Right hindlimb (tissue), 1 donor: ENCODE data around the gene STOX1.
"Not testable (repeated sequence)": the region's sequence is repeated elsewhere in the genome, so short reads cannot be mapped to it uniquely, and the experiment has no call there.

Experiments used
- DNase-seq: peaks from one replicate; pipeline ENCODE4 v3.0.0-alpha.2; 2018

STOX1 gene, protein sequence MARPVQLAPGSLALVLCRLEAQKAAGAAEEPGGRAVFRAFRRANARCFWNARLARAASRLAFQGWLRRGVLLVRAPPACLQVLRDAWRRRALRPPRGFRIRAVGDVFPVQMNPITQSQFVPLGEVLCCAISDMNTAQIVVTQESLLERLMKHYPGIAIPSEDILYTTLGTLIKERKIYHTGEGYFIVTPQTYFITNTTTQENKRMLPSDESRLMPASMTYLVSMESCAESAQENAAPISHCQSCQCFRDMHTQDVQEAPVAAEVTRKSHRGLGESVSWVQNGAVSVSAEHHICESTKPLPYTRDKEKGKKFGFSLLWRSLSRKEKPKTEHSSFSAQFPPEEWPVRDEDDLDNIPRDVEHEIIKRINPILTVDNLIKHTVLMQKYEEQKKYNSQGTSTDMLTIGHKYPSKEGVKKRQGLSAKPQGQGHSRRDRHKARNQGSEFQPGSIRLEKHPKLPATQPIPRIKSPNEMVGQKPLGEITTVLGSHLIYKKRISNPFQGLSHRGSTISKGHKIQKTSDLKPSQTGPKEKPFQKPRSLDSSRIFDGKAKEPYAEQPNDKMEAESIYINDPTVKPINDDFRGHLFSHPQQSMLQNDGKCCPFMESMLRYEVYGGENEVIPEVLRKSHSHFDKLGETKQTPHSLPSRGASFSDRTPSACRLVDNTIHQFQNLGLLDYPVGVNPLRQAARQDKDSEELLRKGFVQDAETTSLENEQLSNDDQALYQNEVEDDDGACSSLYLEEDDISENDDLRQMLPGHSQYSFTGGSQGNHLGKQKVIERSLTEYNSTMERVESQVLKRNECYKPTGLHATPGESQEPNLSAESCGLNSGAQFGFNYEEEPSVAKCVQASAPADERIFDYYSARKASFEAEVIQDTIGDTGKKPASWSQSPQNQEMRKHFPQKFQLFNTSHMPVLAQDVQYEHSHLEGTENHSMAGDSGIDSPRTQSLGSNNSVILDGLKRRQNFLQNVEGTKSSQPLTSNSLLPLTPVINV

DNA sequence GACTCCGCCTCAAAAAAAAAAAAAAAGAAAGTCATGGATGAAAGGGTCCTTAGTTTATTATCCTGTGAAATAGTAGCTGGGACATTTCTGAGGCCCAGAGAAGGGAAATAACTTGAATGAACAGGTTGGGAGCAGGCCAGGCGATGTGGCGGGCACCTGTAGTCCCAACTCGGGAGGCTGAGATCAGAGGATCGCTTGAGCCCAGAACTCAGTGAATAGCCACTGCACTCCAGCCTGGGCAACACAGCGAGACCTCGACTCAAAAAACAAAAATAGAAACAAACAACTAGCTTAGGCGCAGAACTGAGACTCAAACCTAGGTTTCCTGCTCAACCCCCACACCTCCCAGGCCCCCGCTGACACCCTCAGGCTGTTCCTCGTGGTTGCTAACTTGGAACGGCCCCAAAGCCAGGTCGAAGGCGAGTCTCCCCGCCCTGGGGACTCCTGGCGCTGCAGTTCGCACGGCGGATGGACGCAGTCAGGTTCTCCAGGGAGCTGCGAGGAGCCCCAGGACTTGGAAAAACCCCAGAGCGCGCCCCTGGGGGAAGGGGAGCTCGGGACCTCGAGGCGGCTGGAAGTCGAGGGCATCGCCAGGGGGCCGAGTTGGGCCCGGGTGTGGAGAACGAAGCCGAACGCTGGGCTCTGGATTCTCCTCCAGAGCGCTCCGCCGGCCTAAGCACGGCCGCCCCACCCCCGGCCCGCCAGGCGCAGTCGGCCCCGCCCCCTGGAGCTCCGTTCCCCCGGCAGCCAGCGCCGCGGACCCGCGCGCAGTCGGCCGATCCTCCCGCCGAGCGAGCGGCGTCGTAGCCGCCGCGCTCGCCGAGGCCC lies at the start of gene STOX1:
TSS of gene STOX1 (plus strand) at position 768 of the 828 bp plus-strand sequence. CDS start 93 bp downstream, outside the sequence.
- DNase-seq: peak; percentile 85

DNA sequence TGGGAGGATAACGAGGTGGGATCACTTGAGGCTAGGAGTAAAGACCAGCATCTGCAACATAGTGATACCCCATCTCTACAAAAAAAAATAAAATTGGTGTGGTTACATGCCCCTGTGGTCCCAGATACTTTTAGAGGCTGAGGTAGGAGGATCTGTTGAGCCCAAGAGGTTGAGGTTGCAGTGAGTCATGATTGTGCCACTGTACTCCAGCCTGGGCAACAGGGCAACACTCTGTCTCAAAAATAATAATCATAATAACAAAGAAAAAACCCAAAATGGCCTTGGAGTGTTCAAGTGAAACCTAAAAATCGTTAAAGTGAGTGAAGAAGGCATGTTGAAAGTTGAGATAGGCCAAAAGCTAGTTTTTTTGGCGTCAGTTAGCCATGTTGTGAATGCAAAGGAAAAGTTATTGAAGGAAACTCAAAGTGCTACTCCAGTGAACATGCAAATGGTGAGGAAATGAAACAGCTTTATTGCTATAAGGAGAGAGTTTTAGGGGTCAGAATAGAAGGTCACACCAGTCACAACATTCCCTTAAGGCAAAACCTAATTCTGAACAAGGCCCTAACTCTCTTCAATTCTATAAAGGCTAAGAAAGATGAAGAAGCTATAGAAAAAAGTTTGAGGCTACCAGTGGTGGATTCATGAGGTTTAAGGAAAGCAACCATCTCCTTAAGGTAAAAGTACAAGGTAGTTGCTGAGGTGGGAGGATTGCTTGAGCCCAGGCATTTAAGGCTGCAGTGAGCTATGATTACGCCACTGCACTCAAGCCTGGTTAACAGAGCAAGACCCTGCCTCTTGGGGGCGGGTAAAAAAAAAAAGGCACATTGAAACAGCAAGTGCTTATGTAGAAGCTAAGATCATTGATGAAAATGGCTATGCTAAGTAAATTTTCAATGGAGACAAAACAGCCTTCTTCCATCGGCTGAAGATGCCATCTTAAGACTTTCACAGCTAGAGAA lies 45.4 kb upstream of the STOX1 start:
- no peak for DNase-seq

DNA sequence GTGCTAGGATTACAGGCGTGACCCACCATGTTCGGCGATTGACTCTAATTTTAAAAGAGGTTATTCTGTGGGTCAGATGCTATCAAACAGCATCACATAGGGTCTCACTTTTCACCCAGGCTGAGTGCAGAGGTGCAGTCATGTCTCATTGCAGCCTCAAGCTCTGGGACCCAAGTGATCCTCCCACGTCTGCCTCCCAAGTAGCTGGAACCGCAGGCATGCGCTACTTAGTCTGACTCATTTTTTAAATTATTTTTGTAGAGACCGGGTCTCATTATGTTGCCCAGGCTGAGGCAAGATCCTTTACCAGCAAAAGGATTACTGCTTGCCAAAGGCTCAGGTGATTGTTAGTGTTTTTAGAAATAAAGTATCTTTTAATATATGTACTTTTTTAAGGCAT lies 42.9 kb upstream of the STOX1 start:
- DNase-seq: no peak

DNA sequence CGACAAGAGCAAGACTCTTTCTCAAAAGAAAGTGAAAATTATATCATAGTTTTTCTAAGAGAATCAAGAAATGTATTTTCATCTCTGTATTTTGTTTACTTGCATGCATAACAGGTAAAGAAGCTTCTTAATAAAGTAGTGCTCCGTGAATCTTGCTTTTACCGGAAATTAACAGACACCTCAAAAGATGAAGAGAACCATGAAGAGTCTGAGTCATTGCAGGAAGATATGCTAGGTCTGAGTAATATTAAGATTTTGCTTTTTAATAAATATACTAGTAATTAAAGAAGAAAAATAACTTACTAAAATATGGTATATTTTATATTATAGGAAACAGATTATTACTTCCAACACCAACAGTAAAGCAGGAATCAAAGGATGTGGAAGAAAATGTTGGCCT lies 39.5 kb upstream of the STOX1 start:
- no peak for DNase-seq

DNA sequence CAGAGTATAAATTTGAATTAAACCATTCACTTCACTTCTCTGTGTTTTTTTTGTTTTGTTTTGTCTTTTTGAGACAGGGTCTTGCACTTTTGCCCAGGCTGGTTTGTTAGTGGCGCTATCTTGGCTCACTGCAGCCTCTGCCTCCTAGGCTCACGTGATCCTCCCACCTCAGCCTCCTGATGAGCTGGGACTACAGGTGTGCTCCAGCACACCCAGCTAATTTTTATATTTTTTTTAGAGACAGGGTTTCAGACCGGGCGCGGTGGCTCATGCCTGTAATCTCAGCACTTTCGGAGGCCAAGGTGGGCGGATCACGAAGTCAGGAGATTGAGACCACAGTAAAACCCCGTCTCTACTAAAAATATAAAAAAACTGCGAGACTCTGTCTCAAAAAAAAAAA lies 36.9 kb upstream of the STOX1 start:
- no peak for DNase-seq

DNA sequence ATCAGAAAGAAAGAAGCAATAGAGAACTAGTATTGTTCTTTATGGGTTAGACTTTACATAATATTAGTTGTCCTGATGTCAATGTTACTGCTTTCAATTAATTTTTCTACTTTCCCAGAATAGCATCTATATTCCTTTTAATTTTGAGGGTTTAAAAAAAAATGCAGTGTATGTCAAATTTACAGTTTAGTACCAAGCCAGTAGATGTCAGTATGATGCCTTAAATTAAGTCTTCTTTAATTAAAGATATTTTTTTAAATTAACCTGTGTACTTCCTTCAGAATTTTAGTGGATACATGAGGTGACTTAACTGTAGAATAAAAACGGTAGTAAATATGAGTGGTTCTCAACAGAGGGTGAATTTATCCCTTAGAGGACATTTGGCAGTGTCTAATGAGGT lies 35.2 kb upstream of the STOX1 start:
- DNase-seq: no peak

DNA sequence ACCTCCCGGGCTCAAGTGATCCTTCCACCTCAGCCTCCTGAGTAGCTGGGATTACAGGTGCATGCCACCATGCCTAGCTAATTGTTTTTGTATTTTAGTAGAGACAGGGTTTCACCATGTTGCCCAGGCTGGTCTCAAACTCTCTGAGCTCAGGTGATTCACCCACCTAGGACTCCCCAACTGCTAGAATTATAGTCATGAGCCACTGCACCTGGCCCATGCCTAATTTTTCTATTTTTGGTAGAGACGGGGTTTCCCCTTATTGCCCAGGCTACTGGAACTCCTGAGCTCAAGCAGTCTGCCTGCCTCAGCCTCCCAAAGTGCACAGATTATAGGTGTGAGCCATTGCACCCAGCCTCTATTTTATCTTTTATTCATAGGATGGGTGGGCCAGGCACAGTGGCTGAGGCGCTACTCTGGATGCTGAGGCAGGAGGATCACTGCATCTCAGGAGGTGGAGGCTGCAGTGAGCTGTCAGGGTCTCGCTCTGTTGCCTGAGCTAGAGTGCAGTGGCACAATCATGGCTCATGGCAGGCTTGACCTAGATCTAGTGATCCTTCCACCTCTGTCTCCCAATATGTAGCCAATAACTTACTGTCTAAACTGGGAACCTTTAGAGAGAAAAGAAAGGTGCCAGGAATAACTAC lies 31.3 kb upstream of the STOX1 start:
- DNase-seq: no peak

DNA sequence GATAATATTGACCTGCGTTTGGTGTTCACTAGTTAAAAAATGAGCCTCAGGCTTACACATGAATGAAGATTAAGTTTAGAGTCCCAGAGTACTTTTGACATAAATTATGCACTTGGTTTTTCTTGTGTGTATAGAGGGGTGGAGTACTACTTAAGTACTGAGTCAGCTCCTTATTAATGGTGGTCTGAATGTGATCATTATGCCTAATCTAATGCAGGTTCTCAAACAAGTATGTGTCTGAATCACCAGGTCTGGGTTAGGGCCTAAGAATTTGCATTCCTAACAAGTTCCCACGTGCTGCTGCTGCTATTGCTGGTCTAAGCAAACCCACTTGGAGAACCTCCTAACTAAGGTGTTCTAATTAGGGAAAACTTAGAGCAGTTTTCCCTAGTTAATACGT lies 30.7 kb upstream of the STOX1 start:
- DNase-seq: no peak

DNA sequence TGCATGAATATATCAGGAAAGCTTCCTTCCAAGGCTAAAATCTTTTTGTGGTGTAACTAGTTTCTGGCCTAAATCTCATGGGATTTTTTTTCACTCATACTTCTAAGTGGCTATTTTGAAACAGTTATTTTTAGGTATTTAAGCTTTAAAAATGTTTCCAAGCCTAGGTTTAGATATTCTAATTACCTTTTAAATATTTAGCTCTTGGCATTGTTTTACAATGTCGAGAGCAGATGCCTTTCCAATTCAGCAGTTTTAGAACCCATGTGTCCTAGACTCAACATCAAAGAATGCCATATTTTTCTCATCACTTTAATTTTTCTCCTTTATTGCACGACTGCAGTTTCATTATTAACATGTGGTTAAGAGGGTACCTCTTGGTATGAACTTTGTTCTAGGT lies 27.1 kb upstream of the STOX1 start:
- DNase-seq: no peak

DNA sequence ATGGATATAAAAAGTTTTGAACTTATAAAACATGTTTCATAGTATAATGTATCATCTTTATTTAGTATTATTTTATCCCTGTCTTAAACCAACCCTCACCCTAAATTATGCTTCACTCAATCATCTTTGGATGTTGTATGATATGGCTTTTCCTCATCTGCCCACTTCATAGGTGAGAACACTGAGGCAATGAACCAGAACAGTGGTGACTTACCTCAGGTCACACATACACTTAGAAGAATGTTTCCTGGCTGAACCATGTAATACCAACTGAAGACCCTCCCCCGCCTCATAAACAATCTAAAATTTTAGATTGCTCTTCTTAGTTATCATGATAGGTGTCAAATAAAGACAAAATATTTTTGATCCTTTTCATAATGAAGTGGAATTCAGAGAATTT lies 22.6 kb upstream of the STOX1 start:
- no peak for DNase-seq

DNA sequence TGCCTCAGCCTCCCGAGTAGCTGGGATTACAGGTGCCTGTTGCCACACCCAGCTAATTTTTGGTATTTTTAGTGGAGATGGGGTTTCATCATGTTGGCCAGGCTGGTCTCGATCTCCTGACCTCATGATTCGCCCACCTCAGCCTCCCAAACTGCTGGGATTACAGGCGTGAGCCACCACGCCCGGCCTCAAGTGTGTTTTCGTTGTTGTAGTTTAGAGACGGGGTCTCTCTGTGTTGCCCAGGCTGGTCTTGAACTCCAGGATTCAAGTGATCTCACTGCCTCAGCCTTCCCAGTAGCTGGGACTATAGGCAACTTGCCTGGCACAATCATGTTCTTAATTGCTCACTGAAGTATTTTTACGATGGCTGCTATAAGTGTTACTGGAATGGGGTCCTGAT lies 16.5 kb upstream of the STOX1 start:
- DNase-seq: not testable (repeated sequence)

DNA sequence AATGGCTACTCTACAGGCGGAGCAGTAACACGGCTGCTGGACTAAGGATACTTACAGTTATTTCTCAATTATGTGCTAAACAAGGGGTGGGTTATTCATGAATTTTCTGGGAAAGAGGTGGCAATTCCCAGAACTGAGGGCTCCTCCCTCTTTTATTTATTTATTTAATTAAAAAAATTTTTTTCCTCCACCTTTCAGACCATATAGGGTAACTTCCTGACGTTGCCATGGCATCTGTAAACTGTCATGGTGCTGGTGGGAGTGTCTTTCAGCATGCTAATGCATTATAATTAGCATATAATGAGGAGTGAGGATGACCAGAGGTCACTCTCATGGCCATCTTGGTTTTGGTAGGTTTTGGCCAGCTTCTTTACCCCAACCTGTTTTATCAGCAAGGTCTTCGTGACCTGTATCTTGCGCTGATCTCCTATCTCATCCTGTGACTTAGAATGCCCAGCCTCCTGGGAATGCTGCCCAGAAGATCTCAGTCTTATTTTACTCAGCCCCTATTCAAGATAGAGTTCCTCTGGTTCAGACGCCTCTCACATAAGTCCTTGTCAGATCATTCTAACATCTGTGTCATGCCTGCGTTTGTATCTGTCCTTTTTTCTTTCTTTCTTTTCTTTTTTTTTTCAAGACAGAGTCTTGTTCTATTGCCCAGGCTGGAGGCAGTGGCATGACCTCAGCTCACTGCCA lies 15.9 kb upstream of the STOX1 start:
- no peak for DNase-seq

DNA sequence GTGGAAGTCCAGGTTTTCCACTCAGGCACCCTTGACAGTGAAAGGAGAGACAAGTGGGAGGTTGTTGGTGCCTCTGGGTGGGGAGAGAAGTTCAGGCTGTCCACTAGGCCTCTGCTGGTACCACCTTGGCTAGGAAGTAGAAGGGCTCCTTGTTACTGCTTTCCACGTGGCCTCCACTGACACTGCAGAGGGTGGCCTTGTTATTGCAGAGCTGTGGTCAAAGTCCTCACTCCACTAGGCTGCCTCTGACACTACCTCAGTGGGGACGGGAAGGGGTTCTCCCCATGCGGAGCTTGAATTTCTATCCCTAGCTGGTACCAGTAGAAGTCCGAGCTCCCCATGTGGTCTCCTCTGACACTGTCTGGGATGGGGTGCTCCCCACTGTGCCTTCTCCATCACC lies 14.9 kb upstream of the STOX1 start:
- DNase-seq: no peak

DNA sequence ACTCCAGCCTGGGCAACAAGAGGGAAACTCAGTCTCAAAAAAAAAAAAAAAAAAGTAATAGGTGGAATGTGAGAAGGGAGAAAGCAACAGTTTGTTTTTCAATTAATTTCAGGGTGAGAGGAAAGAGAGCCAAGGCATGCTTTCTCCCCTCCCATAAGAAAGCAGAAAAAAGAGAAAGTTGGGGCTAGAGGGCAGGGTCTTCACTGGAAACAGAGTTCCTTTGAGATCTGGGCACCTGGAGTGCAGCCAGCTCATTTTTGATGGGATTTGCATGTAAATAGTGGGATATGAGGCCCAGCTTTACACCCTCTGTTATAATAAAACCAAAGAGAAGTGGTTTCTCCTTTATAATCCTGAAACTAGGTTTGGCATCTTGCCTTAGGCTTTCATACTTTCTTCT lies 13.8 kb upstream of the STOX1 start:
- no peak for DNase-seq

DNA sequence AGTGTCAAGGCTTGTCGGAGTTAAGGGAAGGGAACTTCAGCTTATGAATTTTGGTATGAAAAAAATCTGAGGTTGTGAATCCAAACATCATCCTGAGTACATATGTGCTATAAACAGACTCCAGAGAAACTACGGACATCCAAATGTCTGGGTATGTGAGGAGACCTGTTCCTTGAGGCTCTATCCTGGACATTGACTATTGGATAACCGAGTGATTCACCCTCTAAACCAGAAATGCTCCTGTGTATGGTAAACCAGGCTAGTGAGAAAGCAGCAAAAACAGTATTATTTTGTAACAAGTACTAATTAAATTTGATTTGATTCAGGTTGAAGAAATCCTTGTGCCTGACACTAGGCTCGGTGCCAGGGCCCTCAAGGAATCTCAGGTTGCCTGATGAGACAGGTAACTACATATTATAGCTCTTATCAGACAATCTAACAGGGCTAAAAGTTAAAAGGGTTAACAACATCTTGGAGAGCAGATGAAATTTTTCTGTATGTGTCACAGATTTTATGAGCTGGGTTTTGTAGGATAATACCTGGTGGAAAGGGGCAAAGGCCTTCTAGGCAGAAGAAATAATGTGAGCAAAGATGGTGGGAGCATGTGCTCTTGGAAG lies 10.4 kb upstream of the STOX1 start:
- no peak for DNase-seq

DNA sequence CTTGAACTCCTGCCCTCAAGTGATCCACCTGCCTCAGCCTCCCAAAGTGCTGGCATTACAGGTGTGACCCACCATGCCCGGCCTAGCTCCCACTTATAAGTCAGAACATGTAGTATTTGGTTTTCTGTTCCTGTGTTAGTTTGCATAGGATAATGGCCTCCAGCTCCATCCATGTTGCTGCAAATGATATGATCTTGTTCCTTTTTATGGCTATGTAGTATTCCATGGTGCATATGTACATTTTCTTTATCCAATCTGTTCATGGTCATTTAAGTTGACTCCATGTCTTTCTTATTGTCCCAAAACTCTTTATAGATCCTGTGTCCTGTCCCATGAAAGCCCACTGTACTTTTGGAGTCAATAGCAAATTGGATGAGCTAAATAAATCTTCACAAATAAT lies 7.0 kb upstream of the STOX1 start:
- not testable (repeated sequence) for DNase-seq

DNA sequence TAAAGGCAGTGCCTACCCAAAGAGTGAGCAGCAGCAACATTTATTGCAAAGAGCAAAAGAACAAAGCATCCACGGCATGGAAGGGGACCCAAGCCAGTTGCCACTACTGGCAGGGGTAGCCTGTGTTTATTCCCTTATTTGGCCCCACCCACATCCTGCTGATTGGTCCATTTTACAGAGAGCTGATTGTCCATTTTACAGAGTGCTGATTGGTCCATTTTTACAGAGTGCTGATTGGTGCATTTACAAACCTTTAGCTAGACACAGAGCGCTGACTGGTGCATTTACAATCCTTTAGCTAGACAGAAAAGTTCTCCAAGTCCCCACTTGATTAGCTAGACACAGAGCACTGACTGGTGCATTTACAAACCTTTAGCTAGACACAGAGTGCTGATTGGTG lies 4.7 kb upstream of the STOX1 start:
- not testable (repeated sequence) for DNase-seq

DNA sequence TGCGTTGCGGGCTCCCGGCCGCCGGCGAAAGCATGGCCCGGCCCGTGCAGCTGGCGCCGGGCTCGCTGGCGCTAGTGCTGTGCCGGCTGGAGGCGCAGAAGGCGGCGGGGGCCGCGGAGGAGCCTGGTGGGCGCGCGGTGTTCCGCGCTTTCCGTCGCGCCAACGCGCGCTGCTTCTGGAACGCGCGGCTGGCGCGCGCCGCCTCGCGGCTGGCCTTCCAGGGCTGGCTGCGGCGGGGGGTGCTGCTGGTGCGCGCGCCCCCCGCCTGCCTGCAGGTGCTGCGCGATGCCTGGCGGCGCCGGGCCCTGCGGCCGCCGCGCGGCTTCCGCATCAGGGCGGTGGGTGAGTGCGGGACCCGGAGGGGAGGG lies 245 bp downstream of the STOX1 start:
- not testable (repeated sequence) for DNase-seq

DNA sequence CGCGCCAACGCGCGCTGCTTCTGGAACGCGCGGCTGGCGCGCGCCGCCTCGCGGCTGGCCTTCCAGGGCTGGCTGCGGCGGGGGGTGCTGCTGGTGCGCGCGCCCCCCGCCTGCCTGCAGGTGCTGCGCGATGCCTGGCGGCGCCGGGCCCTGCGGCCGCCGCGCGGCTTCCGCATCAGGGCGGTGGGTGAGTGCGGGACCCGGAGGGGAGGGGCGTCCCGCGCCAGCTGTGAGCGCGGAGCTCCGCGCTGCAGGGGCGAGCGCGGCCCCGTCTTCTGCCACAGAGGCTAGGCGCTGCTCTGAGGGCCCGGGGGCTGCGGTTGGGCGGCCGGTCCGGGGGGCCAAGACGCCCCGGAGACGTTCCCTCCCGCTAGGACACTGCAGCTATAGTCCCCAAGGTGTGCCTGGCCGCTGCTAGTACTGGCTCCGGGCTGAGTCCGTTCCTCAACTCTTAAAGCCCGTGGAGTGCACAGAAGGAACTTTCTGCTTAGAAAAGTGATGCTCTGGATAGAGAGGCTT lies 811 bp downstream of the STOX1 start:
- DNase-seq: peak; percentile 30

DNA sequence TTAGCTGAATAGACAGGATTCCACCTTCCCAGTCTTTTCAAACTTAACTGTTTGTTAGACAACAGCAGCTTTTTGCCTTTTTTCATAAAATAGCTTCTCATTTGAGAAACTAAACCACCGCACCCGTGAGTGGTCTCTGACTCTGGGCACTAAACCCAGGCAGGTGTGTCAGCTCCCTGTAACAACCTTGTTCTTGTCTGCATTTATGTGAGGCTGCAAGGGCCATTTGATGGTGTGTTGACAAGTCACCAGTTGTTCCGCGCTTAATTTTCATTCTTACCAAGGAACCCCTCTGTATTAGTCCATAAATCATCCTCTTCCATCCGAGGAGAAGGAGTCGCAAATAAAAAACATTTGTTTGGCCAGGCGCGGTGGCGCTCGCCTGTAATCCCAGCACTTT lies 1.5 kb downstream of the STOX1 start:
- no peak for DNase-seq
